Measurements from ENCODE around the gene SYNE2.

The SYNE2 gene

DNA sequence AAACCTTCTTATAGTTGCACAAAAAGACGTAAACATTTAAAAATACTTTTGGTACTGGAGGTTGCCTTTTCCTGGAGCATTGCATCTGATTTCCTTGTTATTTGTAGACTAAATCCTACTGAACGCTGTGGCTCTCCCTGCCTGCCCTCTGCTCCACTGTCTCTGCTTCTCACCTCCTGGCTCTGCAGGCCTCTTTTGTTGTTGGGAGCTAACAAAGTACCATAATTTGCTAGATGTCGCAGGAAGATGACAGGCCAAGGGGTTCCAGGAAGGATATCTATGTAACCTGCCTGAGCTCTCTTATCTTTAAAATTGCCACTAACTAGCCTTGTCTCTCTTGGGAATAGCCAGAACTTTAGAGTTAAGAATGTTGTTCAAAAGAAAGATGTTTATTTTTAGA is 21.4 kb downstream of the SYNE2 start:
- in situ Hi-C loops (cut with MboI; ENCODE audit: low sequenced_read_pairs): no loop called here

GRCh38 chr14:63875311-63875710 is 22.5 kb downstream of the SYNE2 start:
- in situ Hi-C loops (cut with MboI; ENCODE audit: low sequenced_read_pairs): no loop called here

- in situ Hi-C loops (cut with MboI; ENCODE audit: low sequenced_read_pairs): no loop called here
These were observed 24.7 kb downstream of the SYNE2 start for GRCh38 chr14:63877550-63877939.

DNA sequence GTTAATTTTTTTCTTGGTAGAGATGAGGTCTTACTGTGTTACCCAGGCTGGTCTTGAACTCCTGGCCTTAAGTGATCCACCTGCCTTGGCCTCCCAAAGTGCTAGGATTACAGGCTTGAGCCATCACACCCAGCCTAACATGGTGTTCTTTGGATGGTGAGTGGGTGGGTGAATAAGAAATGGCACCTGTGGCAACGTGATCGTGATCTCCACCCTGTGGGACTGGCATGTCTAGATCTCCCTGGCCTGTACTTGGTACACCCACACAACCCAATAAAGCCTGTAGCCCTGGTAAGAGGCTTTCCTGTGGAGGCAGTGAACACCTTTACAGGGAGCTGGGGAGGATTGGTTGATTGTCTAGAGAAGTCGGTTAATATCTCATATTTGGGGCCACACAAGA is 25.2 kb downstream of the SYNE2 start:
- in situ Hi-C loops (cut with MboI; ENCODE audit: low sequenced_read_pairs): no loop called here

- in situ Hi-C loops (cut with MboI; ENCODE audit: low sequenced_read_pairs): no loop called here
These were observed 26.0 kb downstream of the SYNE2 start for GRCh38 chr14:63878792-63879191.

DNA sequence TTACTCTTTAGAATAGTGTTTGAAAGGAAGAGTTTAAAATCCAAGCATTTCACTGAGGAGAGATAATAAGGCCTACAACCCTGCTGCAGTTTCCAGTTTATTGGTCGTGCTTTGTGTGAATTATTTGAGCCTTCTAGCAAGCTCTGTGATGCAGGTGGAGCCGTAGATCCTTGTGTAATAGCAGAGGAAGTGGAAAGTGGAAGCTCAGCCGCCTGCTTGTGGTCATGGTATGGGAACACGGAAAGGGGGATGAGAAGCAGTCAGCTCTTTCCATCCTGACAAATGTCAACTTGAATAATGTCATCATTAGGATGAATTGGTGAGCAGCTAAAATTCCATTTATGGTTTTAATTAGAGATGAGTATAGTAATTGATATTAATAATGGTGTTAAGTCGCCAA is 29.1 kb downstream of the SYNE2 start:
- in situ Hi-C loops (cut with MboI; ENCODE audit: low sequenced_read_pairs): no loop called here

GRCh38 chr14:63887899-63888298 is 35.1 kb downstream of the SYNE2 start:
- in situ Hi-C loops (cut with MboI; ENCODE audit: low sequenced_read_pairs): no loop called here

GRCh38 chr14:63890553-63890952 is 37.7 kb downstream of the SYNE2 start:
- in situ Hi-C loops (cut with MboI; ENCODE audit: low sequenced_read_pairs): no loop called here

DNA sequence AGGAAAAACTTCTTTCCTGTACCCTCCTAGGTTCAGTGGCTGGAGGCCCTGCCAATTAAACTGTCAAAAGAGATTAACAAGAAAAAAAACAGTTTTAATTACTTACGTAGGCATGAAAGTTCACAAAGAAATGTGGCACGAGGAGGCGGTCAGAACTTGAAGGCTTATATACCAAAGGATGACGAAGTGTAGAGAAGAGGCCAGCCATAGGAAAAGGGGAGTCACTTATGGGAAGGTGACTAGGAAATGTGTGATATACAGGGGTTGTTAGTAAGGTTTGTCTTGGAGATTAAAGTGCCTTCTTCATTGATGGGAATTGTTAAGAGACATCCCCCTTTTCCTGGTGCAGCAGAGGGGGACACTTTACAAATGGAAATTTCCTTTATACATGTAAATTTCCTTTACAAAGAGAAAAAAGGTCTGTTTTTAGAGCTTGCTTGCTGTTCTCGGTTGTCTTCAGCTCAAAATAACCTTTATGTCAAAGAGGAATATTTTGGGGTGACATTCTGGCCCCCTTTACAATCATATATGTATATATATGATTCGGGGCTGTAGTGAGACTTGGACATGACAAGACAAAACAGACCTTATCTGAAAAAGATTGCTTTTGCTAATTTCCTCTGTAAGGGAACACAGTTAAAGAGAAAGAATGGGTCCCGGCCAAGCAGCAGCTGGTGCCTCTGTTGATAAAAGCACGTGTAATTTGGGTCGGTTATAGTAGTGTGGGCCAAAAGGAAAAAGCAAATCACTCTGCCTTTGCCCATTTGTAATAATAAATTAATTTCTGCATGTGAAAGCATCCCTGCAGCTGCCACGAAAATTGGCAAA is 38.6 kb downstream of the SYNE2 start:
- in situ Hi-C loops (cut with MboI; ENCODE audit: low sequenced_read_pairs): no loop called here

DNA sequence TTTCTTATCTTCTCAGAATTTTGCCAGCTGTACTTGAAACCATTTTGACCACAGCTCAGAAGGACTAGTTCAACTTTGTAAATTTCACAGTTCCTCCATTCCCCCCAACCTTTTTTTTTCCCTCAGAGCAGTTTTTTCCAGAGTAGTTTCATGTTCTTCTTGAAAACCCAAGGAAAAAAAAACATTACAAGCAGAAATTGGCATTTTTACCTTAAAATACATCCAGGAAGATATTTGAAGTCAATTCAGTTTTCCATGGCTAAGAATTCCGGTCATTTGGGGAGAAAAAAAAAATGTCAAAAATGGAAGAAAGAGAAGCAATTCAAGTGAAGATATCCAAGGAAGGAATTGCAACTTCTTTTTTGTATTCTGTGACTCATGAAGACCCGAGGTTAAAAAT is 39.5 kb downstream of the SYNE2 start:
- in situ Hi-C loops (cut with MboI; ENCODE audit: low sequenced_read_pairs): no loop called here

- in situ Hi-C loops (cut with MboI; ENCODE audit: low sequenced_read_pairs): no loop called here
These were observed 41.1 kb downstream of the SYNE2 start for GRCh38 chr14:63893701-63894458.

- in situ Hi-C loops (cut with MboI; ENCODE audit: low sequenced_read_pairs): no loop called here
These were observed 42.7 kb downstream of the SYNE2 start for GRCh38 chr14:63895510-63895909.

DNA sequence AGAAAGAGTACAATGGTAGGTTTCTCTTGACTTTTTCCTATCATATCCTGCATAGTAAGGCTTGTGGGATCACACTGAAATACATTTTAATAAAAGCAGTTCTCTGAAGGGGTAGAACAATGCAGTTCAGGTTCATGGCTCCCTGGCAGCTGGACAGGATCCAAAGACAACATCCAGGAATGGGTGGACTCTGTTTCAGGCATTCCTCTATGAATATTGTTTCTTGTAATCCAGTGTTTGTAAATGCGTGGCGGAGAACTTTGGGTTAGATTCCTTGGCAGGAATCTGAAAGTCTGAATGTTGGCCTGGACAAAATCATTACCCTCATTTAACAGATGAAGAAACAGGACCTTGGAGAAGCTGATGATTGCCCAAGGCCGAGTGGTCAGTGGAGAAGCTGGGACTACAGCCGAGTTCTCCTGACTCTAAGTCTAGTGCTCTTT is 43.5 kb downstream of the SYNE2 start:
- in situ Hi-C loops (cut with MboI; ENCODE audit: low sequenced_read_pairs): no loop called here

- in situ Hi-C loops (cut with MboI; ENCODE audit: low sequenced_read_pairs): no loop called here
These were observed 44.9 kb downstream of the SYNE2 start for GRCh38 chr14:63897721-63898163.

- in situ Hi-C loops (cut with MboI; ENCODE audit: low sequenced_read_pairs): no loop called here
These were observed 47.1 kb downstream of the SYNE2 start for GRCh38 chr14:63899953-63900352.

- in situ Hi-C loops (cut with MboI; ENCODE audit: low sequenced_read_pairs): no loop called here
These were observed 48.8 kb downstream of the SYNE2 start for GRCh38 chr14:63901434-63902085.

GRCh38 chr14:63902375-63902976 is 49.7 kb downstream of the SYNE2 start:
- in situ Hi-C loops (cut with MboI; ENCODE audit: low sequenced_read_pairs): no loop called here

- in situ Hi-C loops (cut with MboI; ENCODE audit: low sequenced_read_pairs): no loop called here
These were observed 51.9 kb downstream of the SYNE2 start for GRCh38 chr14:63904724-63905123.

DNA sequence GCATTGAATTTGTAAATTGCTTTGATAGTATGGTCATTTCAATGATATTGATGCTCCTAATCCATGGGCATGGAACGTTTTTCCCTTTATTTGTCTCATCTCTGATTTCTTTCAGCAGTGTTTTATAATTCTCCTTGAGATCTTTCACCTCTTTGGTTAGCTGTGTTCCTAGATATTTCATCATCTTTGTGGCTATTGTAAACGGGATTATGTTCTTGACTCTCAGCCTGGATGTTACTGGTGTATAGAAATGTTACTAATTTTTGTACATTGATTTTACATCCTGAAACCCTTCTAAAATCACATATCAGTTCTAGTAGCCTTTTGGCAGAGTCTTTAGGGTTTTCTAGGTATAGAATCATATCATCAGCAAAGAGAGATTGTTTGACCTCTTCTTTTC is 52.6 kb downstream of the SYNE2 start:
- in situ Hi-C loops (cut with MboI; ENCODE audit: low sequenced_read_pairs): no loop called here

GRCh38 chr14:63908667-63909264 is 56.0 kb downstream of the SYNE2 start:
- in situ Hi-C loops (cut with MboI; ENCODE audit: low sequenced_read_pairs): no loop called here

GRCh38 chr14:63909984-63910383 is 57.2 kb downstream of the SYNE2 start:
- in situ Hi-C loops (cut with MboI; ENCODE audit: low sequenced_read_pairs): no loop called here
